ENCODE results near the gene OMA1. TPM values are rescaled to one million over a fixed set of nuclear protein-coding genes. Genes with fewer than 3 reads are reported as not detected.

OMA1 gene
- polyA plus RNA-seq, 1 donor from 2014 or later = 38.4 TPM

Other genes starting within 250 kb of the OMA1 start
- not detected for gene TACSTD2, start 30.5 kb upstream of the OMA1 start, polyA plus RNA-seq
- gene MYSM1, start 153.3 kb upstream of the OMA1 start, polyA plus RNA-seq = 23.1 TPM
- 217 TPM for gene JUN, start 237.3 kb upstream of the OMA1 start, polyA plus RNA-seq